ENCODE data around the gene LAMC3. TPM values are rescaled to one million over a fixed set of nuclear protein-coding genes. Genes with fewer than 3 reads are reported as not detected.
A peak's percentile ranks its signal among the peaks of the same experiment; 100 is the strongest.

Gene LAMC3
- total RNA-seq, 1 donor from 2014 or later = 0.52 TPM

GRCh38 chr9:131013015-131013755 lies 4.2 kb downstream of the LAMC3 start:
- ATAC-seq = no peak

GRCh38 chr9:131013771-131014676 lies 5.0 kb downstream of the LAMC3 start:
- ATAC-seq = no peak

- ATAC-seq = no peak
These were observed 6.1 kb downstream of the LAMC3 start for GRCh38 chr9:131015112-131015511.

DNA sequence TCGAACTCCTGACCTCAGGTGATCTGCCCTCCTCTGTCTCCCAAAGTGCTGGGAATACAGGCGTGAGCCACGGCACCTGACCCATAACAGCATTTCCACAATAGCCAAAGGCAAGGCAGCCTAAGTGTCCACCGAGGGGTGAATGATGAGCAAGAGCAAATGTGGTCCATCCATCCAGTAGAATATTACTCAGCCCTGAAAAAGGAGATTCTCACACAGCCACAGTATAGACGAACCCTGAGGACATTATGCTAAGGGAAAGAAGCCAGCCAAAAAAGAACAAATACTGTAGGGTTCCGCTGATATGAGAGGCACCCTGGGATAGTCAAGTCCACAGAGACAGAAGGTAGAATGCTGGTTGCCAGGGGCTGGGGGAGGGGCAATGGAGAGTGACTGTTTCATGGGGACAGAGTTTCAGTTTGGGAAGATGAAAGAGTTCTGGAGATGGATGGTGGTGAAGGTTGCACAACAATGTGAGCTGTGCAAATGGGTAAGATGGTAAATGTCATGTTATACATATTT lies 7.0 kb downstream of the LAMC3 start:
- no peak for ATAC-seq

DNA sequence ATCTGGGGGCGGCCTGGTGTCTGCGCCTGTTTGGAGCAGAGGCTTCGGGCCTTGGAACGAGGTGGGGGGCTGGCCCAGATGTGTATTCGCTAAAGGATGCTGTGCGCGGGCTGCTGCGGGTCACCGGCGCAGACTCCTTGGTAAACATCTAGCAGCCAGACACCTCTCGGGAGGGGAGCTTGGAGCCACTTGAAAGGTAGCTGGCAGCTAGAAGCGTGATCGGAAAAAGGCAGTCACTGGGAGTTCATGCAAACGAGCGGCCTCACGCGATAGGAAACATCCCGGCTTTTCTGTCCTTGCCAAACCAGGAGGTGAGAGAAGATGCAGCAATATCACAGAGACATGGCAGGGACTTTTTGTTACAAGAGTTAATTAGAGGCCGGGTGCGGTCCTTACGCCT lies 8.1 kb downstream of the LAMC3 start:
- no peak for ATAC-seq

- no peak for ATAC-seq
These were observed 9.6 kb downstream of the LAMC3 start for GRCh38 chr9:131018621-131019020.

GRCh38 chr9:131019388-131020239 lies 10.6 kb downstream of the LAMC3 start:
- ATAC-seq = peak; percentile 30

DNA sequence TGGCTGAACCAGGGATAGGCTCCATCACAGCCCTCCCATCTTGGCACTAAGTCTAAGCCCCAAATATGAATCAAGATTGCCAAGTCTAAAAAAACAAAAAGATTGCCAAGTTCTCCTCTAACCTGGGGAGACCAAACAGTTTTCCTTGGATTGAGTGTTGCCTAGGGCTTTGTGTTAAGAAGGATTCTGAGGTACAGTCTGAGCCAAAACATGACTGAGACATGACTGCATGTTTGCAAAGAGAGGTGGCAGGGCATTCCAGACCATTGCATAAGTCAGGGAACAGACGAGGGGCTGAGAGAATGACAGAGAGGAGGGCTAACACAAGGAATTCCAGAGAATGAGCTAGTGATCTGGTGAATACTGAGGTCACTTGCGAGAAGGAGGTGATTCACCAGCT lies 11.4 kb downstream of the LAMC3 start:
- no peak for ATAC-seq

DNA sequence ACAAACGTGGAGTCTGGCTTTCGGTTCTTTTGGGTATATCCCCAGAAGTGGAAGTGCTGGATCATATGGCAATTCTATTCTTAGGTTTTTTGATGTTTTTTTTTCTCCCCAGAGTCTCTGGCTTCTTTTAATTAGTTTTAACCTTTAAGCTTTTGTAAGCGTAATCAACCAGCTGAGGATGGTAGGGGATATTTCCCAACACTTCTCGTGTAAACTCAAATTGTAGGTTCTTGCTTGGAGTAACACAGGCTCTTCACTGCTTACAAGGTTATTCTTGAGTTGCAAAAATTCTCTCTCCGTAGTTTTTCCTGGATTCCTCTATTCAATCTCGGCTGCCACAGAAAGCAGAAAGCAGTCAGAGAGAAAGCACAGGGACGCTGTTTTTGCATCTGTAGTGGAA lies 11.9 kb downstream of the LAMC3 start:
- no peak for ATAC-seq

DNA sequence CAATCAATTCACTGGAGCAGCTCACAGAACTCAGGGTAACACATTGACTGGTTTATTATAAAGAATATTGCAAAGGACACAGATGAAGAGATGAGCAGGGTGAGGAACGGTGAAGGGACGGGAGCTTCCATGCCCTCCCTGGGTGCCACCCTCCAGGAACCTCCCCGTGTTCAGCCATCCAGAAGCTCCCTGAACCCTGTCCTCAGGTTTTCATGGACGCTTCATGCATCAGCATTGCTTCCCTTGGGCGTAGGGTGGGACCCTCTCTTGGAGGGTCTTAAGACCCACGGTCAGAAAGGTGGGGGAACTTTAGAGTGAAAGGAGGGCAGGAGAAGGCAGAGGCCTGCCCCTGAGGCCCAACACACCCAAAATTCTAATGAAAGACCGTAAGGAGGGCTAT lies 12.8 kb downstream of the LAMC3 start:
- ATAC-seq = no peak

DNA sequence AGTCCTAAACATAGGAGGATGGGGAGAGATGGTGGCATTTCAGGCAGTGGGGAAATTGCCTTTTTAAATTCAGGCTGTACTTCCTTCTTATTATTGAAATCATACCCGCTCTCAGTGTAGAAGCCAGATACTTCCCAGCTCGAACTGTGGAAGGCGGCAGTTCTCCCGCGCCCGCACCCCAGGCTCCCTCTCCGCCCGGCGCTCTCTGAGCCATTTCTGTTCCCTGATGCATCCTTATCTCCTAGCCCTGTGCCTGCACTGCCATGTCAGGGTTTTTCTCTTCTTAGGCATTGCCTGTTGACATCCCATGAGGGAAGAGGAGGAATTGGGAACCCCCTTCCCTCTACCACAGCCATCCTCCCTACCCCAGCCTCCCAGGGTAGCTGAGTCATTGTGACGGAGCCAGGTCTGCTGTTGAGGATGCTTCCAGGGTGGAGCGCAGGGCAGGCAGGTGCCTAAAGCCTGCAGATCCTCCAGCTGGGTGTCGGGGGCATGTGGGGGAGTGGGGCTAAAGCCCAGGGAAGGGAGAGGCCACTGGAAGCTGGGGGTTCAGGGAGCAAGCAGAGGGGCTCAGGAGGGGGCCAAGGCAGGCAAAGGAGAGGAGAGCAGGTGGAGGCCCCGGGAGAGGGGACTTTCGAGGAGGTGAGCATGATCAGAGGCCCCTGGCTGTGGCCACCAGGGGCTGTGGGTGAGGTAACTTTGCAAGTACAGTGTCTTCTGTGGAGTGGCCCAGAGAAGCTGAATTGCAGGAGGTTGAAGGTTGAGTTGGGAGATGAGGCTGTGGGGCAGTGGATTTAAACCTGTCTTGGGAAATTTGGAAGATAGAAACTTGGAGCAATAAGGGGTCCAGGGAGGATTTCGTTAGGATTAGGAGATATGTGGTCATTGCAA lies 16.2 kb downstream of the LAMC3 start:
- ATAC-seq = no peak

GRCh38 chr9:131025953-131026858 lies 17.2 kb downstream of the LAMC3 start:
- no peak for ATAC-seq

- no peak for ATAC-seq
These were observed 18.3 kb downstream of the LAMC3 start for GRCh38 chr9:131027048-131027871.

- ATAC-seq = no peak
These were observed 18.9 kb downstream of the LAMC3 start for GRCh38 chr9:131027872-131028179.

DNA sequence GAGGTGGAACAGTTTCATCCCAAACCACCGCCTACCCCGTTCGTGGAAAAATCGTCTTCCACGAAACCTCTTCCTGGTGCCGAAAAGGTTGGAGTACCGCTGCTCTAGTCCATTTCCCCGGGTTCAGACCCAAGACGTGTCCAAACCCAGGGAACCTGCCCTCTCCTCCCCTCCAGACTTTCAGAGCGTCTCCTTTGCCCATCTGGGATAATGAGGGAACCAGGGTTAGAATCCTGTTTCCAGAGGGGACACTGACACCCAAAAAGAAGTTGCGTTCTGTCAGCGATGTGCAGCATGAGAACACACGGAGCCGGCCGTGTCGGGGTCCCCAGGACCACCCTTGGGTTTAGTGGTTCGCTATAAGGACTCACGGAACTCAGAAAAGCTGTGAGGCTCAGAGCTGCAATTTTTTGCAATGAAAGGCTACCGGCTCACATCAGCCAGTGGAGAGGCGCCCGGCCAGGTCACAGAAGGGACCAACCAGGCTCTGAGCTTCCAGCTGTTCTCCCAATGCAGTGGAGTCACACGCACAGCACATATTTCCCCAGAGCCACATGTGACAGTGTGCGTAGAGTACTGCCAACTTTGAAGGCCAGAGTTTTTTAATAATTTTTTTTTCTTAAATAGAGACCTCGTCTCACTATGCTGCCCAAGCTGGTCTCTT lies 19.4 kb downstream of the LAMC3 start:
- no peak for ATAC-seq

DNA sequence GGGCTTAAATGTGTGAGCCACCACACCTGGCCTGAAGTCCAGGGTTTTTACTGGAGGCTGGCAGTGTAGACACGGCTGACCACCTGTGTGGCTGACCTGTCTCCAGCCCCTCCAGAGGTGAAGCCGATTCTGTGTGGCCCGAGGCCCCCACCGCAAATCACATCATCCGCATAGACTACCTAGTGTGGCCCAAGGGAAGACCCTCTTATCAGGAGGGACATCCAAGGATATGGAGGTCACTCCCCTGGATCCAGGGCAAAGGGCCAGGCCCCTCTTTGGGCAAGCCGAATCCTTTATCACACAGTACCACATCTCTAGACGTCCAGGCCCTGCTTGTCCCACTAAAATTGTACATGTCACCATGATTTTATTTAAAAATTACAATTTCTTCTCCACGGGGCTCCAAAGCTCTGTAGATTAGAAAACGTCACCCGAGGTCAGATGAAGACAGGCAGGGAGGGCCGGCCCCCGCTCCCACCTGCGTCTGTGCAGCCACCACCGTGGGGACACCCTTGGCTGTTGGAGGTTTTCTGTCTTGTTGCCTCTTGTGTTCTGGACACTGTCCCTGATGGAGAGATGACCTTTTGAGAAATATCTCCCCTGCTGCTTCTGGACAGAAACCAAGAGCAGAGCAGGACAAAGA lies 20.1 kb downstream of the LAMC3 start:
- ATAC-seq = no peak

- no peak for ATAC-seq
These were observed 20.6 kb downstream of the LAMC3 start for GRCh38 chr9:131029574-131029952.

DNA sequence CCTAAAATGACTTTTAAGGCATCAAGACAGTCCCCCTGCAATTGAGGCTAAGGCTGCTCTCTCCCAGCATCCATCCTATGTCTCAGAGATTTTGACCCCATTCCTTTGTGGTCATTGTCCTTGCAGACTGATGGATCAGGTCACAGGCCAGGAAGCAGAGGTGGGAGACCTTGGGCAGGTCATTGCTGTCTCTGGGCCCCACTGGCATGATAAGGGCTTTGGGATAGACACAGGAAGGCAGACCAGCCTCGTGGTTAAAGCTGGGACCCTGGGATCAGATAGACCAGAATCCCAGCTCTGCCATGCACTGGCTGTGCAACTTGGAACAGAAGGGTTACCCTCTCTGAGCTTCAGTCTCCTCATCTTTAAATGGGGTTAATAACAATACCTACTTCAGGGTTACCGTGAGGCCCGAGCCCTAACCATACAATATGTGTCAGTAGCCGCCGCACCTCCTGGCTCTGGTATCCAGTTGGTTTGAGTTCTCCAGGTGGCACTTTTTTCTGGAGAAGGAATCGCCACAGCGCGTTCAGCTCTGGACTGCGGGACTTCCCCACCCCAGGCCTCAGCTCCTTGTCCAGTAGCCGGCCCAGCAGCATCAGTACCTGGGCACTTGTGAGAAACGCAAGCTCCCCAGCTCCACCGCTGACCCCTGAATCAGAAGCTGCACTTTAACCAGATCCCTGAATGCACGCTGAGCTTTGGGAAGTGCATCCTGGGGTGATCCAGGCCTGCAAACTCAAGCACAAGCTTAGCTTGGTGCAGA lies 21.4 kb downstream of the LAMC3 start:
- no peak for ATAC-seq

Data from esophagus mucosa (tissue), 1 donor.